IMR-90 (cell line): ENCODE data around the gene TCF4. TPM values are rescaled to one million over a fixed set of nuclear protein-coding genes. Genes with fewer than 3 reads are reported as not detected.

ENCODE experiments used
- ATAC-seq: fragments of 200-7000 bp; cut with Tn5 transposase; 2 replicates; pipeline ENCODE4 v1.9.1; 2020; ENCODE audit warnings: low read depth, mild to moderate bottlenecking, moderate library complexity
- BruUV-seq: library from RNA; stranded (reverse); fragments of 400-500 nt; replicated peaks from 2 replicates; lab custom pipeline; 2021; lab: Mats Ljungman, UMichigan
- CTCF ChIA-PET: fragments of 300-600 bp; formaldehyde crosslinking; extraction: SDS; loops from one replicate; lab custom pipeline; 2021; ENCODE audit warnings: antibody characterized with exemption; lab: Yijun Ruan, JAX
- POLR2A ChIA-PET: fragments of 300-600 bp; sonication (Branson Sonifier 250); formaldehyde crosslinking; loops from one replicate; lab custom pipeline; 2022; ENCODE audit warnings: antibody characterized with exemption; ENCODE audit not compliant: unreplicated experiment; lab: Charles Lee
- DNase-seq: peaks from one replicate; pipeline ENCODE4 v3.0.0; 2013
- H2AFZ ChIP-seq: replicated peaks from 2 replicates; pipeline ENCODE3; 2013; ENCODE audit warnings: low read length, mild to moderate bottlenecking; ENCODE audit not compliant: poor library complexity
- H2AK5ac ChIP-seq: 2 replicates; pipeline ENCODE4 v1.6.1; 2013; ENCODE audit warnings: low read depth, low read length, inconsistent platforms
- H2AK9ac ChIP-seq: replicated peaks from 2 replicates; pipeline ENCODE3; 2013; ENCODE audit warnings: mild to moderate bottlenecking, low read depth, low read length, moderate library complexity; ENCODE audit not compliant: poor library complexity
- H2BK120ac ChIP-seq: 2 replicates; pipeline ENCODE4 v1.6.1; 2013; ENCODE audit warnings: low read depth, low read length, inconsistent platforms
- H2BK15ac ChIP-seq: 3 replicates; pipeline ENCODE4 v1.6.1; 2013; ENCODE audit warnings: low read depth, low read length, inconsistent platforms
- H2BK20ac ChIP-seq: 2 replicates; pipeline ENCODE4 v1.6.1; 2013; ENCODE audit warnings: low read depth, mild to moderate bottlenecking, inconsistent platforms, low read length, moderate library complexity
- H2BK5ac ChIP-seq: 2 replicates; pipeline ENCODE4 v1.6.1; 2013; ENCODE audit warnings: mild to moderate bottlenecking, low read depth, low read length, inconsistent platforms; ENCODE audit not compliant: poor library complexity, severe bottlenecking
- H3K14ac ChIP-seq: replicated peaks from 2 replicates; pipeline ENCODE4 v1.6.1; 2013; ENCODE audit warnings: low read depth, low read length, inconsistent platforms
- H3K18ac ChIP-seq: 2 replicates; pipeline ENCODE4 v1.6.1; 2013; ENCODE audit warnings: low read depth, low read length, control low read depth
- H3K23ac ChIP-seq: 2 replicates; pipeline ENCODE4 v1.6.1; 2013; ENCODE audit warnings: low read depth, low read length, inconsistent platforms
- H3K27ac ChIP-seq: 2 replicates; pipeline ENCODE4 v1.5.1; 2013; ENCODE audit warnings: mild to moderate bottlenecking, control low read depth, low read length; ENCODE audit not compliant: insufficient read depth
- H3K27me3 ChIP-seq: 2 replicates; pipeline ENCODE4 v1.6.1; 2013; ENCODE audit warnings: low read length; ENCODE audit not compliant: control insufficient read depth, insufficient read depth
- H3K36me3 ChIP-seq: 2 replicates; pipeline ENCODE4 v1.6.1; 2013; ENCODE audit warnings: low read length, mixed read lengths; ENCODE audit not compliant: control insufficient read depth, insufficient read depth
- H3K4ac ChIP-seq: 2 replicates; pipeline ENCODE4 v1.6.1; 2013; ENCODE audit warnings: low read depth, low read length, inconsistent platforms
- H3K4me1 ChIP-seq: 2 replicates; pipeline ENCODE4 v1.6.1; 2013; ENCODE audit warnings: low read length, mixed read lengths; ENCODE audit not compliant: control insufficient read depth, insufficient read depth
- H3K4me2 ChIP-seq: 2 replicates; pipeline ENCODE4 v1.6.1; 2013; ENCODE audit warnings: low read depth, mild to moderate bottlenecking, control low read depth, low read length, moderate library complexity
- H3K4me3 ChIP-seq: 2 replicates; pipeline ENCODE4 v1.5.1; 2013; ENCODE audit warnings: low read depth, mild to moderate bottlenecking, control low read depth, low read length, moderate library complexity; ENCODE audit not compliant: insufficient read depth
- H3K56ac ChIP-seq: 2 replicates; pipeline ENCODE4 v1.6.1; 2013; ENCODE audit warnings: low read length, inconsistent platforms; ENCODE audit not compliant: insufficient read depth; ENCODE audit errors: extremely low read depth
- H3K79me1 ChIP-seq, 2 experiments: 2 replicates each; pipeline ENCODE4 v1.6.1; 2013; ENCODE audit warnings: low read length in 2 of 2, inconsistent platforms in 1 of 2, low read depth in 1 of 2
- H3K9ac ChIP-seq: 2 replicates; pipeline ENCODE4 v1.6.1; 2013; ENCODE audit warnings: low read depth, low read length, control low read depth
- H3K9me1 ChIP-seq: 2 replicates; pipeline ENCODE4 v1.6.1; 2013; ENCODE audit warnings: low read length, inconsistent platforms; ENCODE audit not compliant: insufficient read depth
- H3K9me3 ChIP-seq: 2 replicates; pipeline ENCODE4 v1.6.1; 2013; ENCODE audit warnings: low read length; ENCODE audit not compliant: control insufficient read depth, insufficient read depth
- H4K20me1 ChIP-seq: 2 replicates; pipeline ENCODE4 v1.6.1; 2013; ENCODE audit warnings: low read length, inconsistent platforms; ENCODE audit not compliant: insufficient read depth
- H4K5ac ChIP-seq: 2 replicates; pipeline ENCODE4 v1.6.1; 2013; ENCODE audit warnings: mild to moderate bottlenecking, low read depth, low read length, control low read depth
- H4K8ac ChIP-seq, 2 experiments: 2 replicates each; pipeline ENCODE4 v1.6.1; 2013; ENCODE audit warnings: low read depth in 2 of 2, low read length in 2 of 2, control low read depth in 1 of 2, inconsistent platforms in 1 of 2
- H4K91ac ChIP-seq: 2 replicates; pipeline ENCODE4 v1.6.1; 2013; ENCODE audit warnings: low read depth, low read length, inconsistent platforms; ENCODE audit not compliant: insufficient read depth
- BHLHE40 ChIP-seq: fragments of 150-350 bp; IDR thresholded peaks from 2 replicates; pipeline ENCODE4 v1.6.1; 2016; ENCODE audit warnings: mild to moderate bottlenecking, low read depth, low read length
- CEBPB ChIP-seq: IDR thresholded peaks from 2 replicates; pipeline ENCODE4 v1.6.1; 2012; ENCODE audit warnings: low read depth, low read length, improper control_type of control experiment
- CHD1 ChIP-seq: IDR thresholded peaks from 2 replicates; pipeline ENCODE4 v1.6.1; 2012; ENCODE audit warnings: low read depth, low read length, improper control_type of control experiment
- FOS ChIP-seq: fragments of 150-350 bp; IDR thresholded peaks from 2 replicates; pipeline ENCODE4 v1.6.1; 2016; ENCODE audit warnings: low read depth, low read length
- MAFK ChIP-seq: IDR thresholded peaks from 2 replicates; pipeline ENCODE4 v1.6.1; 2012; ENCODE audit warnings: low read depth, low read length, improper control_type of control experiment
- MAZ ChIP-seq: IDR thresholded peaks from 2 replicates; pipeline ENCODE4 v1.6.1; 2012; ENCODE audit warnings: low read depth, mild to moderate bottlenecking, low read length, improper control_type of control experiment, moderate library complexity, borderline replicate concordance
- MXI1 ChIP-seq: IDR thresholded peaks from 2 replicates; pipeline ENCODE4 v1.6.1; 2012; ENCODE audit warnings: low read depth, mild to moderate bottlenecking, low read length, moderate library complexity, borderline replicate concordance
- NFE2L2 ChIP-seq: fragments of 150-350 bp; IDR thresholded peaks from 2 replicates; pipeline ENCODE4 v1.6.1; 2016; ENCODE audit warnings: low read depth, mild to moderate bottlenecking, low read length
- POLR2A ChIP-seq: IDR thresholded peaks from 2 replicates; pipeline ENCODE4 v1.6.1; 2012; ENCODE audit warnings: mild to moderate bottlenecking, low read depth, low read length
- RAD21 ChIP-seq: IDR thresholded peaks from 2 replicates; pipeline ENCODE4 v1.6.1; 2012; ENCODE audit warnings: low read length, improper control_type of control experiment
- RCOR1 ChIP-seq: IDR thresholded peaks from 2 replicates; pipeline ENCODE4 v1.6.1; 2012; ENCODE audit warnings: mild to moderate bottlenecking, low read length, improper control_type of control experiment; ENCODE audit not compliant: insufficient replicate concordance
- RFX5 ChIP-seq: IDR thresholded peaks from 2 replicates; pipeline ENCODE4 v1.8.0; 2012; ENCODE audit warnings: low read depth, mild to moderate bottlenecking, low read length, moderate library complexity
- dilution Hi-C: fragments of 300-500 bp; cut with HindIII; formaldehyde crosslinking; loops from one replicate; pipeline ENCODE4 v1.14.3; 2018; ENCODE audit warnings: low sequenced_read_pairs; ENCODE audit not compliant: unreplicated experiment
- in situ Hi-C: fragments of 300-500 bp; cut with MboI; formaldehyde crosslinking; loops from 3 replicates; pipeline ENCODE4 v1.14.3; 2019; ENCODE audit warnings: low sequenced_read_pairs, inconsistent platforms, mixed read lengths
- intact Hi-C: fragments of 100-400 bp; cut with micrococcal nuclease; formaldehyde crosslinking; loops from 2 replicates; pipeline ENCODE4 v1.10.0; 2022
- polyA plus RNA-seq, 3 experiments: library from polyadenylated mRNA; depleted of rRNA; stranded (reverse); fragments of >200 nt; gene quantifications; 2 replicates each; pipeline ENCODE4 v1.2.3, GENCODE V29; 2012; ENCODE audit warnings: low replicate concordance in 1 of 3
- total RNA-seq: library from RNA; depleted of rRNA; stranded (reverse); fragments of >200 nt; gene quantifications from 2 replicates; pipeline ENCODE4 v1.2.3, GENCODE V29; 2012
- TF ChIP-seq, protein P1 (sequence below): conservative IDR thresholded peaks from 2 replicates; pipeline ENCODE4 v1.5.1; 2012; ENCODE audit warnings: mild to moderate bottlenecking, low read depth, low read length, improper control_type of control experiment
- TF ChIP-seq, protein P2 (sequence below): fragments of 150-350 bp; IDR thresholded peaks from 2 replicates; pipeline ENCODE4 v1.6.1; 2017; ENCODE audit warnings: mild to moderate bottlenecking, antibody characterized with exemption, low read length, low read depth
- TF ChIP-seq, protein P3 (sequence below): fragments of 150-350 bp; IDR thresholded peaks from 2 replicates; pipeline ENCODE4 v1.6.1; 2016; ENCODE audit warnings: low read depth, mild to moderate bottlenecking, low read length, moderate library complexity, borderline replicate concordance

Gene TCF4
- total and polyA plus RNA-seq, 2 of the 4 experiments (the other 2 are of a cell fraction): 30.0 to 87.1 TPM

DNA sequence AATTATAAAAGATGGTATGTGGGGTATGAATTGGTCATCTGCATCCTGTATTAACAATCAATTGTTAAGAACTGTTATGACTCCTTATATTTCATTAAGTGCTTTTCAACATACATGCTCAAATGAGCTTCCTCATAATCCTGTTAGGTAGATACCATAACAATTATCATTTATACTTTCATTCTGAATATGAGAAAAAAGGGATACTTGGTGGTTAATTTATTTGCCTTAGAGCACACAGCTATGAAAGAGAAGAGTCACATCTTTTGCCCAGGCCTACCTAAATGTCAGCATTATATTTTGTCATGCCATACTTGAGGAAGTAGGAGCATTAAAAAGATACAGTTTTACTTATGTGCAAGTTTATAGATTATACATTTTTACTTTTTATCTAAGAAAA is 169.6 kb downstream of the TCF4 start:
- Histone ChIP-seq H2BK120ac (no peak overlapping the region), H3K4me3 (no peak overlapping the region), H2BK20ac (no peak overlapping the region), H3K27me3 (no peaks in the 10 kb centered on the region), H3K9me1 (peaks cover 1% of the 10 kb centered on the region; the same call in 1 of the 2 replicates), H3K4me1 (peaks cover 13% of the 10 kb centered on the region), H3K4ac (no peak overlapping the region), H3K79me1 (peaks cover 25 to 67% of the 10 kb centered on the region in 2 experiments), H2AFZ (no peak overlapping the region), H3K23ac (no peak overlapping the region), H2BK15ac (no peak overlapping the region; the same call in 2 of the 3 replicates), H3K27ac (no peak overlapping the region), H3K9me3 (no peaks in the 10 kb centered on the region), H4K5ac (no peak overlapping the region), H2AK5ac (no peak overlapping the region), H4K20me1 (no peaks in the 10 kb centered on the region; the same call in 1 of the 2 replicates), H3K56ac (no peak overlapping the region), H3K36me3 (no peaks in the 10 kb centered on the region), H2BK5ac (no peak overlapping the region), H2AK9ac (no peak overlapping the region), H3K18ac (no peak overlapping the region), H3K14ac (no peak overlapping the region), H4K8ac (no peak overlapping the region), H3K9ac (no peak overlapping the region), H3K4me2 (no peak overlapping the region), H4K91ac (no peak overlapping the region)
- no peak for ATAC-seq
- no TSS peak for BruUV-seq
- CTCF ChIA-PET: no interaction called here
- dilution Hi-C loops (no loop called here), in situ Hi-C loops (loop anchor here (5.0 to 25.0 kb wide), 4 partner anchors 169 to 1156 kb away; partner anchors contain the start of gene TCF4), intact Hi-C loops (loop anchor here (10.0 kb wide), 1 partner anchor 896 kb away; no protein-coding TSS in a partner anchor)
- POLR2A ChIA-PET: no interaction called here
- TF ChIP-seq MXI1: no peak
- no peak for TF ChIP-seq CHD1
- TF ChIP-seq FOS: no peak
- no peak for TF ChIP-seq CEBPB
- TF ChIP-seq MAFK: no peak
- no peak for TF ChIP-seq POLR2A
- TF ChIP-seq RFX5: no peak
- no peak for TF ChIP-seq RCOR1
- TF ChIP-seq, protein P1, sequence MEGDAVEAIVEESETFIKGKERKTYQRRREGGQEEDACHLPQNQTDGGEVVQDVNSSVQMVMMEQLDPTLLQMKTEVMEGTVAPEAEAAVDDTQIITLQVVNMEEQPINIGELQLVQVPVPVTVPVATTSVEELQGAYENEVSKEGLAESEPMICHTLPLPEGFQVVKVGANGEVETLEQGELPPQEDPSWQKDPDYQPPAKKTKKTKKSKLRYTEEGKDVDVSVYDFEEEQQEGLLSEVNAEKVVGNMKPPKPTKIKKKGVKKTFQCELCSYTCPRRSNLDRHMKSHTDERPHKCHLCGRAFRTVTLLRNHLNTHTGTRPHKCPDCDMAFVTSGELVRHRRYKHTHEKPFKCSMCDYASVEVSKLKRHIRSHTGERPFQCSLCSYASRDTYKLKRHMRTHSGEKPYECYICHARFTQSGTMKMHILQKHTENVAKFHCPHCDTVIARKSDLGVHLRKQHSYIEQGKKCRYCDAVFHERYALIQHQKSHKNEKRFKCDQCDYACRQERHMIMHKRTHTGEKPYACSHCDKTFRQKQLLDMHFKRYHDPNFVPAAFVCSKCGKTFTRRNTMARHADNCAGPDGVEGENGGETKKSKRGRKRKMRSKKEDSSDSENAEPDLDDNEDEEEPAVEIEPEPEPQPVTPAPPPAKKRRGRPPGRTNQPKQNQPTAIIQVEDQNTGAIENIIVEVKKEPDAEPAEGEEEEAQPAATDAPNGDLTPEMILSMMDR: no peak
- TF ChIP-seq, protein P2, sequence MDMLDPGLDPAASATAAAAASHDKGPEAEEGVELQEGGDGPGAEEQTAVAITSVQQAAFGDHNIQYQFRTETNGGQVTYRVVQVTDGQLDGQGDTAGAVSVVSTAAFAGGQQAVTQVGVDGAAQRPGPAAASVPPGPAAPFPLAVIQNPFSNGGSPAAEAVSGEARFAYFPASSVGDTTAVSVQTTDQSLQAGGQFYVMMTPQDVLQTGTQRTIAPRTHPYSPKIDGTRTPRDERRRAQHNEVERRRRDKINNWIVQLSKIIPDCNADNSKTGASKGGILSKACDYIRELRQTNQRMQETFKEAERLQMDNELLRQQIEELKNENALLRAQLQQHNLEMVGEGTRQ: no peak
- TF ChIP-seq BHLHE40: no peak
- no peak for TF ChIP-seq MAZ
- TF ChIP-seq, protein P3, sequence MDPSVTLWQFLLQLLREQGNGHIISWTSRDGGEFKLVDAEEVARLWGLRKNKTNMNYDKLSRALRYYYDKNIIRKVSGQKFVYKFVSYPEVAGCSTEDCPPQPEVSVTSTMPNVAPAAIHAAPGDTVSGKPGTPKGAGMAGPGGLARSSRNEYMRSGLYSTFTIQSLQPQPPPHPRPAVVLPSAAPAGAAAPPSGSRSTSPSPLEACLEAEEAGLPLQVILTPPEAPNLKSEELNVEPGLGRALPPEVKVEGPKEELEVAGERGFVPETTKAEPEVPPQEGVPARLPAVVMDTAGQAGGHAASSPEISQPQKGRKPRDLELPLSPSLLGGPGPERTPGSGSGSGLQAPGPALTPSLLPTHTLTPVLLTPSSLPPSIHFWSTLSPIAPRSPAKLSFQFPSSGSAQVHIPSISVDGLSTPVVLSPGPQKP: no peak
- no peak for TF ChIP-seq NFE2L2
- TF ChIP-seq RAD21: no peak
- DNase-seq: no peak
